NCI-H2029 treated with DMSO at 0.1 percent for 48 hours (cell line): Measurements from ENCODE around the gene CCR1.
"Not testable (repeated sequence)": the region's sequence is repeated elsewhere in the genome, so short reads cannot be mapped to it uniquely, and the experiment has no call there.

ENCODE experiments used
- DNase-seq: peaks from one replicate; lab custom pipeline; 2025; lab: John Stamatoyannopoulos, UW

The CCR1 gene

DNA sequence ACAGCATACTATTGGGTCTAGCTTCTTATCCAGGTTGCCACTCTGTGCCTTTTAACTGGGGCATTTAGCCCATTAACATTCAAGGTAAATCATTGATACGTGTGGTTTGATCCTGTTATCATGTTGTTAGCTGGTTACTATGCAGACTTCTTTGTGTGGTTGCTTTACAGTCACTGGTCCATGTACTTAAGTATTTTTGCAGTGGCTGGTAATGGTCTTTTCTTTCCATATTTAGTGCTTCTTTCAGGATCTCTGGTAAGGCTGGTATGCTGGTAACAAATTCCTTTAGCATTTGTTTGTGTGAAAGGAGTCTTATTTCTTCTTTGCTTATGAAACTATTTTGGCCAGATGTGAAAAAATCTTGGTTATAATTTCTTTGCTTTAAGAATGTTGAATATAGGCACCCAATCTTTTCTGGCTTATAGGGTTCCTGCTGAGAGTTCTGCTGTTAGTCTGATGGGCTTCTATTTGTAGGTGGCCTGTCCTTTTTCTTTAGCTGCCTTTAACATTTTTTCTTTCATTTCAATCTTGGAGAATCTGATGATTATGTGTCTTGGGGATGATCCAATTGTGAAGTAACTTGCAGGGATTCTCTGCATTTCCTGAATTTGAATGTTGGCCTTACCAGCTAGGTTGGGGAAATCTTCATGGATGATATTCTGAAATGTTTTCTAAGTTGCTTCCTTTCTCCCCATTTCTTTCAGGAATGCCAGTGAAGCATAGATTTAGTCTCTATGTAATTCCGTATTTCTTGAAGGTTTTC is 39.3 kb downstream of the CCR1 start:
- no peak for DNase-seq

DNA sequence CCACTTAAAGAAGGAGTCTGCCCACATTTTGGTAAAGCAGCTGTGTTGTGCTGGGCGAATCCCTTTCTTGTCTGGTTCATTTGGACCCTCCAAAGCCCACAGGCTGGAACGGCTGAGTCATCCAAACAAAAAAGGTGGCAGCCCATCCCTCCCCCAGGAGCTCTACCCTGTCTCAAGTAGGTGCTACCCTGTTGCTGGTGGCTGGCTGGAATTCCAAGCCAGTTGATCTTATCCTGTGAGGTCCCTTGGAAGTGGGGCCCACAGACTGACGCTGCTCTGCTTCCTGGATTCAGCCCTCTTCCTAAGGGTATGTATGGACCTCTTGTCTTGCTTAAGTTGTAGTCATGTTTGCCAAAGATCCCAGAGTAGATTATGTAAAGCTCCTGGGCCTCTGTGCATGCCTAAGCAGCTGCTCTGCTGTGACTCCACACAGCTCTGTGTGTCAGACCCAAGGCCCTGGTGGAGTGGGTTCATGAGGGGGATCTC is 44.5 kb downstream of the CCR1 start:
- DNase-seq = no peak

GRCh38 chr3:46162975-46163555 is 45.0 kb downstream of the CCR1 start:
- no peak for DNase-seq

DNA sequence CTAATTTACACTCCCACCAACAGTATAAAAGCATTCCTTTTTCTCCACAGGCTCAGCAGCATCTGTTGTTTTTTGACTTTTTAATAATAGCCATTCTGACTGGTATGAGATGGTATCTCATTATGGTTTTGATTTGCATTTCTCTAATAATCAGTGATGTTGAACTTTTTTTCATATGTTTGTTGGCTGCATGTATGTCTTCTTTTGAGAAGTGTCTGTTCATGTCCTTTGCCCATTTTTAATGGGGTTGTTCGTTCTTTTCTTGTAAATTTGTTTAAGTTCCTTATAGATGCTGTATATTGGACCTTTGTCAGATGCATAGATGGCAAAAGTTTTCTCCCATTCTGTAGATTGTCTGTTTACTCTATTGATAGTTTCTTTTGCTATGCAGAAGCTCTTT is 50.4 kb downstream of the CCR1 start:
- DNase-seq = not testable (repeated sequence)

GRCh38 chr3:46154311-46154710 is 53.8 kb downstream of the CCR1 start:
- DNase-seq = no peak
